ENCODE data around the gene SCAANT1.

GRCh38 chr3:63877737-63878393 lies 34.3 kb downstream of the SCAANT1 start:
- TF ChIP-seq CTCF (IDR thresholded peaks at IDR 0.05; ENCODE audit: low read length) (no peak), EZH2 (IDR thresholded peaks at IDR 0.05; ENCODE audit: borderline replicate concordance, low read length) (no peak)
